SK-N-MC (cell line): ENCODE results near the gene DZIP1.

Source experiments
- EZH2 ChIP-seq: fragments of 200-600 bp; sonication (generic); IDR thresholded peaks from one replicate; pipeline ENCODE4 v1.6.1; 2017; ENCODE audit warnings: antibody characterized with exemption
- FOXP2 ChIP-seq: optimal IDR thresholded peaks from 2 replicates; pipeline ENCODE3; 2011; ENCODE audit warnings: mild to moderate bottlenecking, moderate library complexity; ENCODE audit not compliant: insufficient read depth; ENCODE audit errors: extremely low read length, control extremely low read depth
- POLR2AphosphoS5 ChIP-seq: IDR thresholded peaks from 2 replicates; pipeline ENCODE4 v1.6.1; 2012; ENCODE audit warnings: mild to moderate bottlenecking, low read depth, low read length, borderline replicate concordance

- TF ChIP-seq POLR2AphosphoS5 (no peak), EZH2 (no peak), FOXP2 (no peak)
Measured at GRCh38 chr13:95585867-95586266, 58.6 kb downstream of the DZIP1 start.
